ENCODE results near the gene SNAPC5.

SNAPC5 gene

GRCh38 chr15:66515901-66516322 is 18.4 kb upstream of the SNAPC5 start:
- H3K4me3 ChIP-seq (ENCODE audit: insufficient read depth, low read length, poor library complexity, severe bottlenecking): no peak overlapping the region
- 0 out of 2 replicates have a peak, but pooled peaks cover 2% of the 10 kb centered on the region for H3F3A ChIP-seq (ENCODE audit: insufficient read depth)
- H3K4me2 ChIP-seq (ENCODE audit: low read depth, low read length, poor library complexity, severe bottlenecking): no peak overlapping the region
- H4K20me1 ChIP-seq (ENCODE audit: low read depth, low read length): no peaks in the 10 kb centered on the region
- no peak overlapping the region for H3K27ac ChIP-seq (ENCODE audit: low read depth, low read length)
- no peak overlapping the region for H2AFZ ChIP-seq (ENCODE audit: low read depth, low read length, severe bottlenecking)
- H3K9ac ChIP-seq (ENCODE audit: low read length): no peak overlapping the region
- H3K36me3 ChIP-seq (ENCODE audit: low read length): peaks cover 14% of the 10 kb centered on the region
- no peaks in the 10 kb centered on the region for H3K27me3 ChIP-seq (ENCODE audit: low read length)
- TF ChIP-seq CTCF (IDR thresholded peaks at IDR 0.05; ENCODE audit: insufficient read depth, low read length, poor library complexity, severe bottlenecking) (no peak), EZH2phosphoT487 (conservative IDR thresholded peaks at IDR 0.05; ENCODE audit: low read length) (no peak)
- H3K9me3 ChIP-seq (ENCODE audit: insufficient read depth, low read length): no peaks in the 10 kb centered on the region
- no peaks in the 10 kb centered on the region for H3K79me2 ChIP-seq (ENCODE audit: insufficient read depth, low read length)
- H3K9me2 ChIP-seq (replicated peaks; ENCODE audit: insufficient read depth, low read length): no peaks in the 10 kb centered on the region

- Histone ChIP-seq H3K27me3 (ENCODE audit: low read length) (no peaks in the 10 kb centered on the region), H3K9me3 (ENCODE audit: insufficient read depth, low read length) (no peaks in the 10 kb centered on the region), H3K9ac (ENCODE audit: low read length) (no peak overlapping the region), H3K9me2 (replicated peaks; ENCODE audit: insufficient read depth, low read length) (no peaks in the 10 kb centered on the region), H3K79me2 (ENCODE audit: insufficient read depth, low read length) (no peaks in the 10 kb centered on the region), H2AFZ (ENCODE audit: low read depth, low read length, severe bottlenecking) (no peak overlapping the region), H3F3A (ENCODE audit: insufficient read depth) (0 out of 2 replicates have a peak, but pooled peaks cover 2% of the 10 kb centered on the region), H4K20me1 (ENCODE audit: low read depth, low read length) (no peaks in the 10 kb centered on the region), H3K4me3 (ENCODE audit: insufficient read depth, low read length, poor library complexity, severe bottlenecking) (no peak overlapping the region), H3K27ac (ENCODE audit: low read depth, low read length) (no peak overlapping the region), H3K36me3 (ENCODE audit: low read length) (peaks cover 14% of the 10 kb centered on the region), H3K4me2 (ENCODE audit: low read depth, low read length, poor library complexity, severe bottlenecking) (no peak overlapping the region)
- TF ChIP-seq EZH2phosphoT487 (conservative IDR thresholded peaks at IDR 0.05; ENCODE audit: low read length): no peak
- no peak for TF ChIP-seq CTCF (IDR thresholded peaks at IDR 0.05; ENCODE audit: insufficient read depth, low read length, poor library complexity, severe bottlenecking)
Measured at GRCh38 chr15:66514586-66514985, 17.0 kb upstream of the SNAPC5 start.

GRCh38 chr15:66508293-66508883 is 10.8 kb upstream of the SNAPC5 start:
- Histone ChIP-seq H3K27me3 (ENCODE audit: low read length) (no peaks in the 10 kb centered on the region), H3K27ac (ENCODE audit: low read depth, low read length) (no peak overlapping the region), H3F3A (ENCODE audit: insufficient read depth) (peaks cover 17% of the 10 kb centered on the region), H3K4me3 (ENCODE audit: insufficient read depth, low read length, poor library complexity, severe bottlenecking) (no peak overlapping the region), H3K4me2 (ENCODE audit: low read depth, low read length, poor library complexity, severe bottlenecking) (no peak overlapping the region), H3K79me2 (ENCODE audit: insufficient read depth, low read length) (peaks cover 48% of the 10 kb centered on the region), H2AFZ (ENCODE audit: low read depth, low read length, severe bottlenecking) (no peak overlapping the region), H3K9me2 (replicated peaks; ENCODE audit: insufficient read depth, low read length) (no peaks in the 10 kb centered on the region), H4K20me1 (ENCODE audit: low read depth, low read length) (peaks cover 3% of the 10 kb centered on the region; the same call in 1 of the 2 replicates), H3K9me3 (ENCODE audit: insufficient read depth, low read length) (no peaks in the 10 kb centered on the region), H3K9ac (ENCODE audit: low read length) (no peak overlapping the region), H3K36me3 (ENCODE audit: low read length) (peaks cover 20% of the 10 kb centered on the region)
- no peak for TF ChIP-seq CTCF (IDR thresholded peaks at IDR 0.05; ENCODE audit: insufficient read depth, low read length, poor library complexity, severe bottlenecking)
- TF ChIP-seq EZH2phosphoT487 (conservative IDR thresholded peaks at IDR 0.05; ENCODE audit: low read length): no peak

Data from SU-DHL-6 (cell line).